ENCODE data around the gene SAP25.

Gene SAP25

GRCh38 chr7:100604028-100604975, 30.6 kb upstream of the SAP25 start:
- peak overlapping the region; percentile 77 to 84 for H3K4me3 ChIP-seq (replicated peaks in 1 of 2; ENCODE audit: low read depth in 2 of 2, low read length in 2 of 2)
- TF ChIP-seq CTCF (IDR thresholded peaks at IDR 0.05; ENCODE audit: low read depth, low read length), result peak; percentile 44
- DNase-seq (ENCODE audit: low read depth in 2 of 2), result peak; percentile 66 to 80

DNA sequence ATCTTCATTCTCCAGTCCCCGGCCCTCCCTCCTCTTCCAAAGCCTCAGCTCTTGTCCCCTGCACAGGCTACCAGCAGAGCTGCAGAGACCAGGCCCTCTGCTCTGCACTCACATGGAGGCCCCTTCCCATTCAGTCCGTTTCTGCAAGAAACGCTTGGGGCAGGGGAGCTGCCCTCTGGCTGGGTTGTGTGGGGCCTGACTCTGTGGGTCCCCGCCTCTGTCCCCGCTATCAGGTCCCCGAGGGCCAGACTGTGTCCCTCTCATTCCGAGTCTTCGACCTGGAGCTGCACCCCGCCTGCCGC, 30.0 kb upstream of the SAP25 start:
- peak in 1 of 2 donors; percentile 25 for DNase-seq (ENCODE audit: low read depth in 2 of 2)
- no peak for TF ChIP-seq CTCF (IDR thresholded peaks at IDR 0.05; ENCODE audit: low read depth, low read length)
- peak overlapping the region; percentile 77 to 84 for H3K4me3 ChIP-seq (replicated peaks in 1 of 2; ENCODE audit: low read depth in 2 of 2, low read length in 2 of 2)

GRCh38 chr7:100602889-100603725, 29.4 kb upstream of the SAP25 start:
- DNase-seq (ENCODE audit: low read depth in 2 of 2), result peak; percentile 76 to 90
- H3K4me3 ChIP-seq (replicated peaks in 1 of 2; ENCODE audit: low read depth in 2 of 2, low read length in 2 of 2), result peak overlapping the region; percentile 77 to 84
- TF ChIP-seq CTCF (IDR thresholded peaks at IDR 0.05; ENCODE audit: low read depth, low read length), result no peak

GRCh38 chr7:100600730-100601038, 27.0 kb upstream of the SAP25 start:
- no peak overlapping the region for H3K4me3 ChIP-seq (replicated peaks in 1 of 2; ENCODE audit: low read depth in 2 of 2, low read length in 2 of 2)
- no peak for TF ChIP-seq CTCF (IDR thresholded peaks at IDR 0.05; ENCODE audit: low read depth, low read length)
- DNase-seq (ENCODE audit: low read depth in 2 of 2), result no peak

GRCh38 chr7:100599911-100600729, 26.4 kb upstream of the SAP25 start:
- H3K4me3 ChIP-seq (replicated peaks in 1 of 2; ENCODE audit: low read depth in 2 of 2, low read length in 2 of 2), result no peak overlapping the region
- DNase-seq (ENCODE audit: low read depth in 2 of 2), result peak in 1 of 2 donors; percentile 22
- TF ChIP-seq CTCF (IDR thresholded peaks at IDR 0.05; ENCODE audit: low read depth, low read length), result peak; percentile 4

GRCh38 chr7:100598425-100598824, 24.7 kb upstream of the SAP25 start:
- DNase-seq (ENCODE audit: low read depth in 2 of 2), result no peak
- no peak for TF ChIP-seq CTCF (IDR thresholded peaks at IDR 0.05; ENCODE audit: low read depth, low read length)
- H3K4me3 ChIP-seq (replicated peaks in 1 of 2; ENCODE audit: low read depth in 2 of 2, low read length in 2 of 2), result no peak overlapping the region

Data from cardiac fibroblast (primary cell).